ENCODE measurements around the gene CCDC13. TPM values are rescaled to one million over a fixed set of nuclear protein-coding genes. Genes with fewer than 3 reads are reported as not detected.

The CCDC13 gene
- total RNA-seq, 1 donor from 2014 or later = 0.45 TPM

GRCh38 chr3:42755681-42756578 lies 17.1 kb downstream of the CCDC13 start:
- intact Hi-C loops (cut with micrococcal nuclease) = no loop called here

GRCh38 chr3:42753757-42754156 lies 19.3 kb downstream of the CCDC13 start:
- intact Hi-C loops (cut with micrococcal nuclease) = no loop called here

- intact Hi-C loops (cut with micrococcal nuclease) = no loop called here
These were observed 20.1 kb downstream of the CCDC13 start for GRCh38 chr3:42752961-42753360.

GRCh38 chr3:42752441-42752840 lies 20.6 kb downstream of the CCDC13 start:
- intact Hi-C loops (cut with micrococcal nuclease) = no loop called here

DNA sequence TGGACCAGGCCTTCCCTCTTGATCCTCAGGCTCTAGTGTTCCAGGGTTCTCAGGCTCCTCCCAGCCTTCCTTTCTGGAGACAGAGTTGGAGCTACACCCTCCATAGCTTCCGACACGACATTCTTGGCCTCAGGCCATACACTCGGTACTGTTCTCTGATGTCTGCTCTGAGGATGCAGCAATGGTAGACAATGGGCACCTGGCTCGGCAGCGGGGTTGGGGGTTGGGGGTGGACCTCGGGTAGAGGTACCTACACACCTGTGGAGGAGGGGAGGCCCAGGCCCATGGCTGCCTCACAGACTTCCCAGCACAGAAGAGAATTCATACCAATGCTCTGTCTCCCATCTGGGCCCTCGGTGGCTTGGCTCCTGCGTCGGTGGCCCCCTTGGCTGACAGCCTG lies 21.4 kb downstream of the CCDC13 start:
- intact Hi-C loops (cut with micrococcal nuclease) = no loop called here

- intact Hi-C loops (cut with micrococcal nuclease) = no loop called here
These were observed 22.2 kb downstream of the CCDC13 start for GRCh38 chr3:42750834-42751233.

DNA sequence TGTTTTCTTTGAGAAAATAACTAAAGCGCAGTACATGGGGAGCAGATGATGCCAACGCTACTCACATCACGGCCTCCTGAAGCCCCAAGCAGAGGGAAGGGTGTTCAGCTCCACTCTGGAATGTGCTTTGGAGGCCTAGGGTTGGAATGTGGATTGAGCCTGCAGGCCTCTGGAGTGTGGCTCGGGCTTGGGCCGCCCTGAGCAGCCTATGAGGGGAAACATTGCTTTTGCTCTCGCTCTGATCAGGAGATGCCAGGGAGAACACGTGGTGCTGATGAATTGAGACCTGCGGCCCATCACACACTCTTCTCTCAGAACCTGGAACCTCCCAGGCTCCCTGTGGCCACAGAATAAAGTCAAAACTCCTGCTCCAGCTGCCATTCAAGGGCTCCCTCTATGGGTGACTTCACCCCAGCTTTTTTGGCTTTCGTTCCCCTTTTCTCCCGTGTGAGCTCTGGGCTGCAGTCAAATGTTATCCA lies 23.3 kb downstream of the CCDC13 start:
- intact Hi-C loops (cut with micrococcal nuclease) = loop anchor here (10.0 kb wide), 1 partner anchor 195 kb away; no protein-coding TSS in a partner anchor

DNA sequence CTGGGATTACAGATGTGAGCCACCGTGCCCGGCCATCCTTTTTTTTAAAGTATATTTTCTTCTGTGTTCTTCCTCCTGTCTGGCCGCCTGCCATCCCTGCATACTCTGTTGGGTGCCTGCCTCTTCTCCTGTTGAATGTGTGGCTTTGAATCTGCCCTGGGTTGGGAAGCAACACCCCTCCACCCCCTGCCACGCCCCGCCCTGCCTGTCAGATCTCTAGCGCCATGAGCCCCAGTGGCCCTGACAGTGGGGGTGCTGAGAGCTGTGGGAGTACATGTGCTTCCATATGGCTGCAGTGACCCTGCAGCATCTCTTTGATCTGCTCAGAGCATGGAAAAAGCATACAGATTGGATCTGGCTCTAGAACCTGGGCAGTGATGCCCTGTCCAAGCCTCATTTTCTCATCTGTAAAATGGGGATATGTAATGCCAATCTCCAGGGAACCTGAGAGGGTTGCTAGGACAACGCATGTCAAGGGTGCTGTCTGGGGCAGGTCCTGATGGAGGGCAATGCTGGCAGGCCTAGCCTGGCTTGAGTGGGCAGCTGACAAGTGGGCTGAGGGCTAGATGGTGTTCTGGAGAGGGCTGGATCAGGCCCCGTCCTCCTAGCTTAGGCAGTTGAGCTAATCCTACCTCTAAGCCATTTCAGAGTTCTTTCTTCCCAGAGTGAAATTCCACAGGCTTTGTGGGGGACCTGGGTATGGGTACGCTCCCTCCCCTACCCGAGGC lies 23.9 kb downstream of the CCDC13 start:
- intact Hi-C loops (cut with micrococcal nuclease) = loop anchor here (10.0 kb wide), 1 partner anchor 194 kb away; no protein-coding TSS in a partner anchor

DNA sequence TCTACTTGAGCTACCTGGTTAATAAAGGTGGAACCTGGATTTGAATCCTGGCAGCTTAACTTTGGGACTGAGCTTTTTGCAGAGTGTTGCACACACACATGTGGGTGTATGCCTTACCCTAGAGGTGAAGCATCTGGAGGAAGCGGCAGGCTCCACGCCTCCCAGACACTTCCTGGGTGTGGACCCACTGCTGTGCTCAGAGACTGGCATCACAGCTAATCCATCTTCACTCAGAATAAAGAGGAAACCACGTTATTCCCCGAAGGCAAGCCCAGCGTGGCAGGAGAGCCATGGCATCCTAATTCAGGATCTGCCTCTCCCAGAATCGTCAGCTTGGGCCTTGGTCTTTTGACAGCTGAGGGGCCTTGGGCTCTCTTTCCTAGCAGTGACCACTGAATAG lies 25.5 kb downstream of the CCDC13 start:
- intact Hi-C loops (cut with micrococcal nuclease) = loop anchor here (10.0 kb wide), 1 partner anchor 193 kb away; no protein-coding TSS in a partner anchor

GRCh38 chr3:42746455-42747450 lies 26.3 kb downstream of the CCDC13 start:
- intact Hi-C loops (cut with micrococcal nuclease) = loop anchor here (10.0 kb wide), 1 partner anchor 192 kb away; no protein-coding TSS in a partner anchor

DNA sequence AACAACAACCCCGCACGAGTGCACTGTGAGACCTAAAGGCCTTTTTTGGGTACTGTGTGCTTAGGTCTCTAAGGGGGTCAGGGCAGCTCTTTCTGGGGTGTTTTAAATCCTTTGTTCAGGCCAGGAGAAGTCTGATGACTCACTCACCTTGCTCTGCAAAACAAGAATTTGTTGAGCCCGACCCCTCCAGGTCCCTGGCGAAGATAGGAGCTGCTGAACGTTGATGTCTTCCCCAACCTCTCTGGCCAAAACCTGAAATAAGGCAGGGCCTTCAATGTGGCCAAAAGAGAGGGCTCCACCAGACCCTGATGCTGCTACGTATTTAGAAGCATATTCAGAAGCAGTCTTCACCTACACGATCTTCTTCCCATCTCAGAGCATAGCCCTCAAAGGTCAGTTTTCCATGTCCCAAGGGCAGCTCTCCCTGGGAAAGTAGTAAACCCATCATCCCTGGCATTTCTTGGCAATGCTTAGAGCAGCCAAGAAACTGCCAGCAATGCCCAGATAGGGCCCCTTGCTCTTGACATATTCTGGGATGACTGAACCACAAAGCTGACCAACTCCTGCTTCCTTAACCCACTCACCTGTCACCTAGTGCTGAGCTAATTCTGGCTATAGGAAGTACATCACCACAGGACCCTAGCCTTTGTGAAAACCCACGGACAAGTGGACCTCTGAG lies 27.1 kb downstream of the CCDC13 start:
- intact Hi-C loops (cut with micrococcal nuclease) = loop anchor here (2.0 to 10.0 kb wide), 2 partner anchors 107 to 191 kb away; no protein-coding TSS in a partner anchor

DNA sequence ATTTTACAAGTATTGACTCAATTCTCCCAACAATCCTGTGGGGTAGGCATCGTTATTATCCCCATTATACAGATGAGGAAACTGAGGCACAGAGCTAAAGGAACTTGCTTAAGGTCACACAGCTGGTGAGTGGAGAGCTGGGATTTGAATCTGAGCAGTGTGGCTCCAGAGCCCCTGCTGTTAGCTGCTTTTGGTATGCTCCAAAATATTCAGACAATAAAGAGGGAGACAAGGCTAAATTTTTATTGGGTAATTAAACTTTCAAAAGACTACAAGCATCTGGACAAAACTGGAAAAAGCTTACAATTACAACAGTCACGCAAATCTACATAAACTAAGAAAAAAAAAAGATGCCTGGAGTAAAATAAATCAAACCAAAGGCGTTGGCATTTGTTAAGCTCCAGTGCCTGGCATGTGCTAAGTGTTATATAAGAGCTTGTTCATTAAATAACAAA lies 27.7 kb downstream of the CCDC13 start:
- intact Hi-C loops (cut with micrococcal nuclease) = loop anchor here (2.0 to 10.0 kb wide), 2 partner anchors 107 to 191 kb away; no protein-coding TSS in a partner anchor

- intact Hi-C loops (cut with micrococcal nuclease) = loop anchor here (10.0 kb wide), 1 partner anchor 189 kb away; no protein-coding TSS in a partner anchor
These were observed 29.7 kb downstream of the CCDC13 start for GRCh38 chr3:42743204-42743995.

GRCh38 chr3:42742688-42743087 lies 30.4 kb downstream of the CCDC13 start:
- intact Hi-C loops (cut with micrococcal nuclease) = loop anchor here (10.0 kb wide), 1 partner anchor 188 kb away; no protein-coding TSS in a partner anchor

DNA sequence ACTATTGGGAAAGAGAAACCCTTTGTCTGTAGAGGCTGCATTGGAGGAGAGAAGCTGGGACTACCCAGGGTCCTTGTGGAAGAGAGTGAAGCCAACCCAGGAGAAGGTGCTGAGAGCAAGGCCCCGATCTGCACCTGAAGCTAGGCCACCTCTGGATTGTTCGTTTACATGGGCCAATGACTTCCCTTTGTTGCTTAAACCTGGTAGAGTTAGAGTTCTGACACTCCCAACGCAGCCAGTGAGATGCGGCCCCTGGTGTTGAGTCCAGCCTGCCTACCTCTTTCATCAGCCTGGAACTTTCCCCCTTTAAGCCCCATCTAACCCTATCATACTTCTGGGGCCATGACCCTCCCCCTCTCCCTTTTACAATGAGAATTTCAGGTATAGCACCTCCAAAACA lies 30.8 kb downstream of the CCDC13 start:
- intact Hi-C loops (cut with micrococcal nuclease) = loop anchor here (10.0 kb wide), 1 partner anchor 187 kb away; no protein-coding TSS in a partner anchor

GRCh38 chr3:42741796-42742195 lies 31.3 kb downstream of the CCDC13 start:
- intact Hi-C loops (cut with micrococcal nuclease) = loop anchor here (10.0 kb wide), 1 partner anchor 187 kb away; no protein-coding TSS in a partner anchor

DNA sequence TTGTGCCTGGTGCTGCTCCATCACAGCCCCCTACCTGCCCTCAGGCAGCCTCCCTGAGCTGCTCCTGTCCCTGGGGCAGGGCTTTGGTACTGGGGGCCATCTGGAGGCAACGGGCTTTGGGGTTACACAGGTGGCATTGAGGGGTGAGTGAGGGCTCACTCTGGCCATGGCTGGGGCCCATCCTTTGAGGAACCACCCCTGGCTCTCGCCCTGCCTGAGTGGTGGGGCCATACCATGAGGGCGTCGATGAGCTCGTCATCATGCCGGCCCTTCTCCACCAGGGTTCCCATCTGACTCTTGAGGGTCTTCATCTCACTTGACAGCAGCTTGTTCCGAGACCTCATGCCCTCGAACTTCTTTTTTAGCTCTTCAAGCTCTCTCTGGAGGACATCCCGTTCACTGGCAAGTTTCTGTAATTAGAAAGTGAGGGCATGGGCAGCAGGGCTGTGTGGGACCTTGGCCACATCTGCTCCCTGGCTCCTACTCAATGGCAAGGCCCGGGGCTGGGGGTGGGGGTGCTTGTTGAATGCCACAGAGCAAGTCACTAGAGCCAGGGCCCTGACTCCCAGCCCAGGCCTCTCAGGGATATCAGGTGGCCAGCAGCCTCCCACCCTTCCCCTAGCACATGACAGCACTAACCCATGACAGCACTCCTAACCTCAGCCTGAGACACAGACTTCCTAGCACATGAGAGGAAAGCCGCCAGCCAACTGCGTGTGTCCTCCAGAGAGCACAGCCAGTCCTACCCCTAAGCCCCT lies 33.5 kb downstream of the CCDC13 start:
- intact Hi-C loops (cut with micrococcal nuclease) = loop anchor here (10.0 kb wide), 1 partner anchor 185 kb away; no protein-coding TSS in a partner anchor

- intact Hi-C loops (cut with micrococcal nuclease) = no loop called here
These were observed 36.5 kb downstream of the CCDC13 start for GRCh38 chr3:42736531-42736930.

All from T-helper 2 cell treated with Interferon-gamma antibody and Interleukin-4, amounts not matched to agents 100 ng/mL and 5 ng/mL, for 36 hours (primary cell).